Mammary epithelial cell (primary cell): ENCODE results near the gene CENPO.

Experiments used
- EZH2 ChIP-seq: IDR thresholded peaks from 2 replicates; pipeline ENCODE4 v1.6.1; 2012; ENCODE audit warnings: low read length, inconsistent platforms, borderline replicate concordance
- TF ChIP-seq, protein P1 (sequence below), 2 donors: IDR thresholded peaks in 1 of 2; conservative IDR thresholded peaks in 1 of 2; 2 replicates each; pipeline ENCODE4 v1.5.1; 2011 to 2012; ENCODE audit warnings: inconsistent platforms in 2 of 2, low read length in 2 of 2, mild to moderate bottlenecking in 2 of 2, control low read depth in 1 of 2, low read depth in 1 of 2; ENCODE audit not compliant: insufficient read depth in 1 of 2; ENCODE audit errors: extremely low read depth in 1 of 2

DNA sequence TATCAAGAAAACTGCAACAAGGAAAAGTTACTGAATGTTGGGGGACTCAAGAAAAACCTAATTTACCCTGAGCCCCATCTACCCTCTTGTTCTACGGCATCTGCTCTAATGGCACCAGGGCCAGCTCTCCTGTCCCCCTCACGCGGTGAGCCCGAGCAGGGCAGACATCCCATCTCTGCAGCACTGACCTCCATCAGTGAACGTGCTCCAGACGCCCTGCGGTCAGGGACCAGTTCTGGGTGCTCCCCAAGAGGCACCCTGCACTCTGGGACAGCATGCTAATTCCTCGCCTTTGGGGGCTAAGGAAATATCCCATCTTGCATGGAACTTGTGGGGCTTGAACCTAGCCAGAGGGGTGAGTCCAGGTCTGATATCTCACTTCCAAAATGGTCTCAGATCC, 43.0 kb downstream of the CENPO start:
- TF ChIP-seq, protein P1, sequence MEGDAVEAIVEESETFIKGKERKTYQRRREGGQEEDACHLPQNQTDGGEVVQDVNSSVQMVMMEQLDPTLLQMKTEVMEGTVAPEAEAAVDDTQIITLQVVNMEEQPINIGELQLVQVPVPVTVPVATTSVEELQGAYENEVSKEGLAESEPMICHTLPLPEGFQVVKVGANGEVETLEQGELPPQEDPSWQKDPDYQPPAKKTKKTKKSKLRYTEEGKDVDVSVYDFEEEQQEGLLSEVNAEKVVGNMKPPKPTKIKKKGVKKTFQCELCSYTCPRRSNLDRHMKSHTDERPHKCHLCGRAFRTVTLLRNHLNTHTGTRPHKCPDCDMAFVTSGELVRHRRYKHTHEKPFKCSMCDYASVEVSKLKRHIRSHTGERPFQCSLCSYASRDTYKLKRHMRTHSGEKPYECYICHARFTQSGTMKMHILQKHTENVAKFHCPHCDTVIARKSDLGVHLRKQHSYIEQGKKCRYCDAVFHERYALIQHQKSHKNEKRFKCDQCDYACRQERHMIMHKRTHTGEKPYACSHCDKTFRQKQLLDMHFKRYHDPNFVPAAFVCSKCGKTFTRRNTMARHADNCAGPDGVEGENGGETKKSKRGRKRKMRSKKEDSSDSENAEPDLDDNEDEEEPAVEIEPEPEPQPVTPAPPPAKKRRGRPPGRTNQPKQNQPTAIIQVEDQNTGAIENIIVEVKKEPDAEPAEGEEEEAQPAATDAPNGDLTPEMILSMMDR (conservative IDR thresholded peaks at IDR 0.05 in 1 of 2, IDR thresholded peaks at IDR 0.05 in 1 of 2; ENCODE audit: extremely low read depth in 1 of 2, insufficient read depth in 1 of 2, low read depth in 1 of 2, low read length in 2 of 2): no peak
- no peak for TF ChIP-seq EZH2
